HEK293 (cell line): ENCODE data around the gene CRYAB.

Experiments used
- CTCF ChIA-PET: fragments of 350-600 bp; formaldehyde crosslinking; extraction: SDS; loops from one replicate; lab custom pipeline; 2021; ENCODE audit warnings: antibody characterized with exemption; lab: Yijun Ruan, JAX
- POLR2A ChIA-PET: fragments of 300-600 bp; formaldehyde crosslinking; extraction: SDS; loops from one replicate; lab custom pipeline; 2020; ENCODE audit warnings: antibody characterized with exemption, inconsistent platforms; lab: Yijun Ruan, JAX
- H3K27ac ChIP-seq: fragments of 200-500 bp; sonication (Bioruptor generic); 2 replicates; pipeline ENCODE4 v1.5.1; 2014; ENCODE audit warnings: low read depth, low read length, control low read depth, inconsistent platforms; ENCODE audit errors: extremely low read depth
- H3K36me3 ChIP-seq, 2 experiments: fragments of 200-500 bp in 1 of 2; sonication (Bioruptor generic) in 1 of 2; 1 replicate in 1 of 2; 2 replicates in 1 of 2; pipeline ENCODE4 v1.5.1; 2014 to 2017; ENCODE audit warnings: inconsistent platforms in 2 of 2, low read length in 2 of 2; ENCODE audit not compliant: control insufficient read depth in 2 of 2, insufficient read depth in 1 of 2
- H3K4me1 ChIP-seq: fragments of 200-500 bp; sonication (Bioruptor generic); 2 replicates; pipeline ENCODE4 v1.5.1; 2014; ENCODE audit warnings: mild to moderate bottlenecking, low read length, inconsistent platforms; ENCODE audit not compliant: control insufficient read depth, insufficient read depth
- H3K4me3 ChIP-seq: 2 replicates; pipeline ENCODE4 v1.5.1; 2011; ENCODE audit warnings: low read depth, mild to moderate bottlenecking, control low read depth, low read length, moderate library complexity
- H3K9me3 ChIP-seq: fragments of 200-500 bp; sonication (Bioruptor generic); 2 replicates; pipeline ENCODE4 v1.5.1; 2014; ENCODE audit warnings: low read depth, low read length, inconsistent platforms; ENCODE audit not compliant: control insufficient read depth, insufficient read depth
- HOXC10 ChIP-seq: sonication (generic); formaldehyde crosslinking; IDR thresholded peaks from 2 replicates; pipeline ENCODE4 v1.8.1; 2023; ENCODE audit warnings: mild to moderate bottlenecking, missing genetic modification reagents
- KLF9 ChIP-seq: fragments of 450-650 bp; formaldehyde crosslinking; IDR thresholded peaks from 2 replicates; pipeline ENCODE4 v1.5.1; 2016; ENCODE audit warnings: missing biosample characterization, missing genetic modification characterization, low read depth
- PRDM1 ChIP-seq: fragments of 450-650 bp; formaldehyde crosslinking; IDR thresholded peaks from 2 replicates; pipeline ENCODE4; 2016; ENCODE audit warnings: missing biosample characterization, missing genetic modification characterization
- TCF7L2 ChIP-seq: IDR thresholded peaks from 2 replicates; pipeline ENCODE4 v1.6.1; 2011; ENCODE audit warnings: low read depth, mild to moderate bottlenecking, inconsistent platforms, low read length, moderate library complexity, borderline replicate concordance
- ZIC2 ChIP-seq: fragments of 450-650 bp; formaldehyde crosslinking; IDR thresholded peaks from 2 replicates; pipeline ENCODE4 v1.5.1; 2016; ENCODE audit warnings: missing biosample characterization, missing genetic modification characterization
- ZNF184 ChIP-seq: fragments of 450-650 bp; IDR thresholded peaks from 2 replicates; pipeline ENCODE4 v1.5.1; 2018; ENCODE audit warnings: missing biosample characterization, mild to moderate bottlenecking, missing genetic modification characterization
- ZNF350 ChIP-seq: fragments of 450-650 bp; formaldehyde crosslinking; IDR thresholded peaks from 2 replicates; pipeline ENCODE4 v1.5.0; 2017; ENCODE audit warnings: missing biosample characterization, mild to moderate bottlenecking, missing genetic modification characterization
- ZNF37A ChIP-seq: fragments of 450-650 bp; IDR thresholded peaks from 2 replicates; pipeline ENCODE4 v1.5.1; 2018; ENCODE audit warnings: missing biosample characterization, missing genetic modification characterization
- ZNF530 ChIP-seq: fragments of 450-650 bp; formaldehyde crosslinking; IDR thresholded peaks from 2 replicates; pipeline ENCODE4 v1.5.1; 2016; ENCODE audit warnings: low read depth, missing biosample characterization, missing genetic modification characterization
- ZNF561 ChIP-seq: fragments of 450-650 bp; IDR thresholded peaks from 2 replicates; pipeline ENCODE4 v1.5.1; 2018; ENCODE audit warnings: missing biosample characterization, missing genetic modification characterization, borderline replicate concordance
- ZNF701 ChIP-seq: fragments of 450-650 bp; formaldehyde crosslinking; IDR thresholded peaks from 2 replicates; pipeline ENCODE4 v1.5.1; 2016; ENCODE audit warnings: missing biosample characterization, missing genetic modification characterization
- ZNF776 ChIP-seq: fragments of 450-650 bp; formaldehyde crosslinking; IDR thresholded peaks from 2 replicates; pipeline ENCODE4 v1.5.0; 2017; ENCODE audit warnings: missing biosample characterization, missing genetic modification characterization, borderline replicate concordance
- ZNF830 ChIP-seq: fragments of 450-650 bp; IDR thresholded peaks from 2 replicates; pipeline ENCODE4 v1.5.0; 2018; ENCODE audit warnings: missing biosample characterization, missing genetic modification characterization, low read depth, mild to moderate bottlenecking, moderate library complexity
- TF ChIP-seq, protein P1 (sequence below): fragments of 450-650 bp; formaldehyde crosslinking; IDR thresholded peaks from 2 replicates; pipeline ENCODE4 v1.5.1; 2016; ENCODE audit warnings: missing biosample characterization, missing genetic modification characterization
- TF ChIP-seq, protein P2 (sequence below): fragments of 450-650 bp; formaldehyde crosslinking; IDR thresholded peaks from 2 replicates; pipeline ENCODE4 v1.5.1; 2017; ENCODE audit warnings: missing biosample characterization, missing genetic modification characterization
- TF ChIP-seq, protein P3 (sequence below): fragments of 450-650 bp; IDR thresholded peaks from 2 replicates; pipeline ENCODE4 v1.5.1; 2018; ENCODE audit warnings: missing biosample characterization, missing genetic modification characterization
- TF ChIP-seq, protein P4 (sequence below): fragments of 450-650 bp; formaldehyde crosslinking; IDR thresholded peaks from 2 replicates; pipeline ENCODE4 v1.5.1; 2016; ENCODE audit warnings: missing biosample characterization, missing genetic modification characterization
- TF ChIP-seq, protein P5 (sequence below): fragments of 450-650 bp; formaldehyde crosslinking; IDR thresholded peaks from 2 replicates; pipeline ENCODE4 v1.5.1; 2017; ENCODE audit warnings: missing biosample characterization, missing genetic modification characterization

CRYAB gene

DNA sequence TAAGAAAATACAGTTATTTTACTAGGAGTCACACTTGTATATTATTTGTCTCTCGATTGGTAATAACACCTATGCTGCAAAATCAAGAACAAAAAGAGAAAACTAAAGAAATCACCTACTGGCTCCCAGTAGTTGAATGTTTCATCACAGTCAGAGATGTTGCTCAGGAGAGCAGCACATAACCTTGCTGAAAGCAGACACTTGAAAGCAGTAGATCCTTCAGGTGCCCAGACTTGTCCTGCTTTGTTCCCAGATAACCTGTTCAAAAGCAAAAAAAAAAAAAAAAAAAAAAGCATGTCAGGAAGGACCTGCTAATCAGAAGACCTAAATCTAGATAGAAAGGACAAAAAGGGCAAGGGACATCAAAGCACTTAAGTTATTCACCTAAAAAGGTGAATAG lies 41.5 kb downstream of the CRYAB start (continued):
- TF ChIP-seq, protein P1, sequence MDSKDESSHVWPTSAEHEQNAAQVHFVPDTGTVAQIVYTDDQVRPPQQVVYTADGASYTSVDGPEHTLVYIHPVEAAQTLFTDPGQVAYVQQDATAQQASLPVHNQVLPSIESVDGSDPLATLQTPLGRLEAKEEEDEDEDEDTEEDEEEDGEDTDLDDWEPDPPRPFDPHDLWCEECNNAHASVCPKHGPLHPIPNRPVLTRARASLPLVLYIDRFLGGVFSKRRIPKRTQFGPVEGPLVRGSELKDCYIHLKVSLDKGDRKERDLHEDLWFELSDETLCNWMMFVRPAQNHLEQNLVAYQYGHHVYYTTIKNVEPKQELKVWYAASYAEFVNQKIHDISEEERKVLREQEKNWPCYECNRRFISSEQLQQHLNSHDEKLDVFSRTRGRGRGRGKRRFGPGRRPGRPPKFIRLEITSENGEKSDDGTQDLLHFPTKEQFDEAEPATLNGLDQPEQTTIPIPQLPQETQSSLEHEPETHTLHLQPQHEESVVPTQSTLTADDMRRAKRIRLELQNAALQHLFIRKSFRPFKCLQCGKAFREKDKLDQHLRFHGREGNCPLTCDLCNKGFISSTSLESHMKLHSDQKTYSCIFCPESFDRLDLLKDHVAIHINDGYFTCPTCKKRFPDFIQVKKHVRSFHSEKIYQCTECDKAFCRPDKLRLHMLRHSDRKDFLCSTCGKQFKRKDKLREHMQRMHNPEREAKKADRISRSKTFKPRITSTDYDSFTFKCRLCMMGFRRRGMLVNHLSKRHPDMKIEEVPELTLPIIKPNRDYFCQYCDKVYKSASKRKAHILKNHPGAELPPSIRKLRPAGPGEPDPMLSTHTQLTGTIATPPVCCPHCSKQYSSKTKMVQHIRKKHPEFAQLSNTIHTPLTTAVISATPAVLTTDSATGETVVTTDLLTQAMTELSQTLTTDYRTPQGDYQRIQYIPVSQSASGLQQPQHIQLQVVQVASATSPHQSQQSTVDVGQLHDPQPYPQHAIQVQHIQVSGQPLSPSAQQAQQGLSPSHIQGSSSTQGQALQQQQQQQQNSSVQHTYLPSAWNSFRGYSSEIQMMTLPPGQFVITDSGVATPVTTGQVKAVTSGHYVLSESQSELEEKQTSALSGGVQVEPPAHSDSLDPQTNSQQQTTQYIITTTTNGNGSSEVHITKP (tag by site-specific recombination): no peak
- no peak for TF ChIP-seq ZNF37A
- TF ChIP-seq, protein P2, sequence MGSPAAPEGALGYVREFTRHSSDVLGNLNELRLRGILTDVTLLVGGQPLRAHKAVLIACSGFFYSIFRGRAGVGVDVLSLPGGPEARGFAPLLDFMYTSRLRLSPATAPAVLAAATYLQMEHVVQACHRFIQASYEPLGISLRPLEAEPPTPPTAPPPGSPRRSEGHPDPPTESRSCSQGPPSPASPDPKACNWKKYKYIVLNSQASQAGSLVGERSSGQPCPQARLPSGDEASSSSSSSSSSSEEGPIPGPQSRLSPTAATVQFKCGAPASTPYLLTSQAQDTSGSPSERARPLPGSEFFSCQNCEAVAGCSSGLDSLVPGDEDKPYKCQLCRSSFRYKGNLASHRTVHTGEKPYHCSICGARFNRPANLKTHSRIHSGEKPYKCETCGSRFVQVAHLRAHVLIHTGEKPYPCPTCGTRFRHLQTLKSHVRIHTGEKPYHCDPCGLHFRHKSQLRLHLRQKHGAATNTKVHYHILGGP: no peak
- TF ChIP-seq ZNF530 (tag by site-specific recombination): no peak
- TF ChIP-seq TCF7L2: no peak

DNA sequence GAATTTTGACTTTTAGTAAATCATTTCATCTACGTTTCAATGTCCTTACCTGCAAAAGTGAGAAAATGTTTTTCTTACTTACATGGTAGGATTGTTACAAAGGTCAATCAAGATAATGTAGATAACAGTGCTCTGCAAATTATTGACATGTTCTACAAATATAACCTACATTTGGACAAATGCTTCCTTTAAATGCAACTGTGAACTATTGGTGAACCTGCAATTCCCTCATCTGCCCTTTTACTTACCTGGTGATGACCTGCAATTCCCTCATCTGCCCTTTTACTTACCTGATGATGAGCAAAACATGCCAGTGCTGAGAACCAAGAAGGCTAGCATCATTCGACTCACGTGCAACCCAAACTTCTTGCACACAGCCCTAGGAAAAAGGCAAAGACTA lies 51.3 kb downstream of the CRYAB start:
- Histone ChIP-seq H3K27ac (no peak overlapping the region), H3K4me3 (no peak overlapping the region), H3K4me1 (no peaks in the 10 kb centered on the region), H3K36me3 (peaks cover 6 to 71% of the 10 kb centered on the region in 2 experiments), H3K9me3 (no peaks in the 10 kb centered on the region)
- no peak for TF ChIP-seq ZNF350 (tag by site-specific recombination)
- no peak for TF ChIP-seq PRDM1 (tag by site-specific recombination)
- TF ChIP-seq HOXC10: no peak
- TF ChIP-seq ZNF830: no peak
- no peak for TF ChIP-seq ZNF561 (tag by site-specific recombination)
- no peak for TF ChIP-seq ZNF184
- TF ChIP-seq, protein P3, sequence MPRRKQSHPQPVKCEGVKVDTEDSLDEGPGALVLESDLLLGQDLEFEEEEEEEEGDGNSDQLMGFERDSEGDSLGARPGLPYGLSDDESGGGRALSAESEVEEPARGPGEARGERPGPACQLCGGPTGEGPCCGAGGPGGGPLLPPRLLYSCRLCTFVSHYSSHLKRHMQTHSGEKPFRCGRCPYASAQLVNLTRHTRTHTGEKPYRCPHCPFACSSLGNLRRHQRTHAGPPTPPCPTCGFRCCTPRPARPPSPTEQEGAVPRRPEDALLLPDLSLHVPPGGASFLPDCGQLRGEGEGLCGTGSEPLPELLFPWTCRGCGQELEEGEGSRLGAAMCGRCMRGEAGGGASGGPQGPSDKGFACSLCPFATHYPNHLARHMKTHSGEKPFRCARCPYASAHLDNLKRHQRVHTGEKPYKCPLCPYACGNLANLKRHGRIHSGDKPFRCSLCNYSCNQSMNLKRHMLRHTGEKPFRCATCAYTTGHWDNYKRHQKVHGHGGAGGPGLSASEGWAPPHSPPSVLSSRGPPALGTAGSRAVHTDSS (tag by site-specific recombination): no peak
- no peak for TF ChIP-seq KLF9 (tag by site-specific recombination)
- TF ChIP-seq, protein P1 (tag by site-specific recombination): no peak
- TF ChIP-seq ZIC2 (tag by site-specific recombination): no peak
- TF ChIP-seq ZNF701 (tag by site-specific recombination): no peak
- TF ChIP-seq ZNF776: no peak
- TF ChIP-seq, protein P4, sequence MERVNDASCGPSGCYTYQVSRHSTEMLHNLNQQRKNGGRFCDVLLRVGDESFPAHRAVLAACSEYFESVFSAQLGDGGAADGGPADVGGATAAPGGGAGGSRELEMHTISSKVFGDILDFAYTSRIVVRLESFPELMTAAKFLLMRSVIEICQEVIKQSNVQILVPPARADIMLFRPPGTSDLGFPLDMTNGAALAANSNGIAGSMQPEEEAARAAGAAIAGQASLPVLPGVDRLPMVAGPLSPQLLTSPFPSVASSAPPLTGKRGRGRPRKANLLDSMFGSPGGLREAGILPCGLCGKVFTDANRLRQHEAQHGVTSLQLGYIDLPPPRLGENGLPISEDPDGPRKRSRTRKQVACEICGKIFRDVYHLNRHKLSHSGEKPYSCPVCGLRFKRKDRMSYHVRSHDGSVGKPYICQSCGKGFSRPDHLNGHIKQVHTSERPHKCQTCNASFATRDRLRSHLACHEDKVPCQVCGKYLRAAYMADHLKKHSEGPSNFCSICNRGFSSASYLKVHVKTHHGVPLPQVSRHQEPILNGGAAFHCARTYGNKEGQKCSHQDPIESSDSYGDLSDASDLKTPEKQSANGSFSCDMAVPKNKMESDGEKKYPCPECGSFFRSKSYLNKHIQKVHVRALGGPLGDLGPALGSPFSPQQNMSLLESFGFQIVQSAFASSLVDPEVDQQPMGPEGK (tag by site-specific recombination): no peak
- TF ChIP-seq, protein P5, sequence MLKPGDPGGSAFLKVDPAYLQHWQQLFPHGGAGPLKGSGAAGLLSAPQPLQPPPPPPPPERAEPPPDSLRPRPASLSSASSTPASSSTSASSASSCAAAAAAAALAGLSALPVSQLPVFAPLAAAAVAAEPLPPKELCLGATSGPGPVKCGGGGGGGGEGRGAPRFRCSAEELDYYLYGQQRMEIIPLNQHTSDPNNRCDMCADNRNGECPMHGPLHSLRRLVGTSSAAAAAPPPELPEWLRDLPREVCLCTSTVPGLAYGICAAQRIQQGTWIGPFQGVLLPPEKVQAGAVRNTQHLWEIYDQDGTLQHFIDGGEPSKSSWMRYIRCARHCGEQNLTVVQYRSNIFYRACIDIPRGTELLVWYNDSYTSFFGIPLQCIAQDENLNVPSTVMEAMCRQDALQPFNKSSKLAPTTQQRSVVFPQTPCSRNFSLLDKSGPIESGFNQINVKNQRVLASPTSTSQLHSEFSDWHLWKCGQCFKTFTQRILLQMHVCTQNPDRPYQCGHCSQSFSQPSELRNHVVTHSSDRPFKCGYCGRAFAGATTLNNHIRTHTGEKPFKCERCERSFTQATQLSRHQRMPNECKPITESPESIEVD (tag by site-specific recombination): no peak
- CTCF ChIA-PET: interaction anchor here (1.1 kb wide), 1 partner anchor 14 kb away, joined by 3 read pairs; no protein-coding TSS in a partner anchor
- POLR2A ChIA-PET: no interaction called here
